ENCODE results near the gene KLHDC10. TPM values are rescaled to one million over a fixed set of nuclear protein-coding genes. Genes with fewer than 3 reads are reported as not detected.

The KLHDC10 gene
- 10 to 100 TPM; 16.7 to 19.1 TPM for total RNA-seq

- Histone ChIP-seq H3K4me3 (peak within 1 kb of the TSS; percentile 81 to 99), H3K27me3 (no peaks in the 10 kb centered on the region), H3K9me3 (no peaks in the 10 kb centered on the region), H3K4me1 (peaks cover 0 to 26% of the 10 kb centered on the region in 2 donors), H3K36me3 (no peaks in the 10 kb centered on the region), H3K27ac (peak within 1 kb of the TSS; percentile 82 to 89)
- DNase-seq (ENCODE audit: low spot score) = peak; percentile 97
- TF ChIP-seq CTCF (IDR thresholded peaks at IDR 0.05) = no peak
These were observed at the start of gene KLHDC10 for GRCh38 chr7:130069978-130070860. Gene KLHDC10 (plus strand): TSS chr7:130070534. CDS start chr7:130070644, 110 bp downstream.

GRCh38 chr7:130021105-130021834, 49.1 kb upstream of the KLHDC10 start:
- Histone ChIP-seq H3K27me3 (no peaks in the 10 kb centered on the region), H3K4me1 (peaks cover 0 to 6% of the 10 kb centered on the region in 2 donors), H3K27ac (peak overlapping the region; percentile 66 to 72), H3K36me3 (peaks cover 70% of the 10 kb centered on the region), H3K9me3 (no peaks in the 10 kb centered on the region), H3K4me3 (no peak overlapping the region)
- no peak for TF ChIP-seq CTCF (IDR thresholded peaks at IDR 0.05)
- DNase-seq (ENCODE audit: low spot score) = no peak

- Histone ChIP-seq H3K36me3 (peaks cover 76% of the 10 kb centered on the region), H3K9me3 (no peaks in the 10 kb centered on the region), H3K27ac (peak overlapping the region; percentile 66 to 72), H3K4me3 (no peak overlapping the region), H3K4me1 (peaks cover 0 to 6% of the 10 kb centered on the region in 2 donors), H3K27me3 (no peaks in the 10 kb centered on the region)
- no peak for DNase-seq (ENCODE audit: low spot score)
- TF ChIP-seq CTCF (IDR thresholded peaks at IDR 0.05) = no peak
These were observed 48.2 kb upstream of the KLHDC10 start for GRCh38 chr7:130022115-130022514.

GRCh38 chr7:130022623-130023175, 47.6 kb upstream of the KLHDC10 start:
- Histone ChIP-seq H3K9me3 (no peaks in the 10 kb centered on the region), H3K4me1 (peaks cover 0 to 6% of the 10 kb centered on the region in 2 donors), H3K4me3 (no peak overlapping the region), H3K36me3 (peaks cover 78% of the 10 kb centered on the region), H3K27ac (no peak overlapping the region), H3K27me3 (no peaks in the 10 kb centered on the region)
- DNase-seq (ENCODE audit: low spot score) = no peak
- TF ChIP-seq CTCF (IDR thresholded peaks at IDR 0.05) = no peak

GRCh38 chr7:130024390-130024789, 45.9 kb upstream of the KLHDC10 start:
- Histone ChIP-seq H3K4me3 (no peak overlapping the region), H3K27me3 (no peaks in the 10 kb centered on the region), H3K9me3 (no peaks in the 10 kb centered on the region), H3K4me1 (peaks cover 0 to 6% of the 10 kb centered on the region in 2 donors), H3K36me3 (peaks cover 84% of the 10 kb centered on the region), H3K27ac (no peak overlapping the region)
- TF ChIP-seq CTCF (IDR thresholded peaks at IDR 0.05) = no peak
- DNase-seq (ENCODE audit: low spot score) = no peak

Data from right atrium auricular region (tissue), 2 donors.